GM12878 (cell line): ENCODE data around the gene ANLN.

ENCODE experiments used
- CTCF ChIP-seq, 3 experiments: IDR thresholded peaks in 2 of 3; conservative IDR thresholded peaks in 1 of 3; 2 replicates each; pipeline ENCODE4 v1.5.1; 2011; ENCODE audit warnings: low read depth in 3 of 3, low read length in 3 of 3, mild to moderate bottlenecking in 3 of 3, control low read depth in 2 of 3, moderate library complexity in 2 of 3, inconsistent platforms in 1 of 3, mixed read lengths in 1 of 3; ENCODE audit not compliant: control insufficient read depth in 2 of 3, insufficient read depth in 1 of 3; ENCODE audit errors: extremely low read depth in 1 of 3
- EZH2 ChIP-seq: IDR thresholded peaks from 2 replicates; pipeline ENCODE4 v1.6.1; 2012; ENCODE audit warnings: low read depth, mild to moderate bottlenecking, control low read depth, inconsistent platforms, low read length, borderline replicate concordance; ENCODE audit not compliant: control insufficient read depth
- HDGF ChIP-seq: fragments of 450-650 bp; IDR thresholded peaks from 2 replicates; pipeline ENCODE4 v1.6.1; 2016; ENCODE audit warnings: antibody characterized with exemption
- RAD21 ChIP-seq: IDR thresholded peaks from 2 replicates; pipeline ENCODE4 v1.6.1; 2011; ENCODE audit warnings: mild to moderate bottlenecking, low read depth, low read length, moderate library complexity; ENCODE audit not compliant: insufficient read depth
- RFX5 ChIP-seq: IDR thresholded peaks from 2 replicates; pipeline ENCODE4 v1.6.1; 2011; ENCODE audit warnings: low read depth, low read length, improper control_type of control experiment
- SUZ12 ChIP-seq: fragments of 200-600 bp; sonication (generic); IDR thresholded peaks from one replicate; pipeline ENCODE4 v1.6.1; 2018; ENCODE audit warnings: antibody characterized with exemption, mild to moderate bottlenecking; ENCODE audit not compliant: unreplicated experiment
- TF ChIP-seq, protein P1 (sequence below): IDR thresholded peaks from 2 replicates; pipeline ENCODE4 v1.6.1; 2012; ENCODE audit warnings: low read depth, low read length, improper control_type of control experiment
- TF ChIP-seq, protein P2 (sequence below): fragments of 450-650 bp; conservative IDR thresholded peaks from 2 replicates; pipeline ENCODE4 v1.6.1; 2017; ENCODE audit warnings: mild to moderate bottlenecking, moderate library complexity

DNA sequence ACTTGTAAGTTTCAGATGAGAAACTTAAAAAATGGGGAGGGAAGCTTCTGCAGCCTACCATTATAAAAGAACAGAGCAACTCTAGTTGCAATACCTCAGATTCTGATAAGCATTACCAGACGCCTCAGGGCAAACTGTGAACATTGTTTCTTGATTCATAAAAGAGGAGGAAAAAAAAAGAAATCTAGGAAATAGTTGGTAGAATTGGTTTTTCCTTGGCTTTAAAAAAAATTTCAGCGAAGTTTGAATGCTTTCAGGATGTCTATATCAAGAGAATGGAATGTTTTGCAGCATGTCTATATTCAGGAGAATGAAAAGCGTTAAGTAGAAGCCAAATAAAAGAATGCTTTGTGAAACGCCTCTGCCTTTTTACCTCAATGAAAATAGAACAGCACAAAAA, 17.5 kb upstream of the ANLN start:
- TF ChIP-seq EZH2 (no peak), SUZ12 (no peak), RAD21 (no peak), CTCF (IDR thresholded peaks at IDR 0.05 in 2 of 3, conservative IDR thresholded peaks at IDR 0.05 in 1 of 3; ENCODE audit: control insufficient read depth in 2 of 3, extremely low read depth in 1 of 3, insufficient read depth in 1 of 3, low read depth in 3 of 3, low read length in 3 of 3) (no peak), HDGF (no peak), RFX5 (no peak)
- TF ChIP-seq, protein P1, sequence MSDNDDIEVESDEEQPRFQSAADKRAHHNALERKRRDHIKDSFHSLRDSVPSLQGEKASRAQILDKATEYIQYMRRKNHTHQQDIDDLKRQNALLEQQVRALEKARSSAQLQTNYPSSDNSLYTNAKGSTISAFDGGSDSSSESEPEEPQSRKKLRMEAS = no peak
- TF ChIP-seq, protein P2, sequence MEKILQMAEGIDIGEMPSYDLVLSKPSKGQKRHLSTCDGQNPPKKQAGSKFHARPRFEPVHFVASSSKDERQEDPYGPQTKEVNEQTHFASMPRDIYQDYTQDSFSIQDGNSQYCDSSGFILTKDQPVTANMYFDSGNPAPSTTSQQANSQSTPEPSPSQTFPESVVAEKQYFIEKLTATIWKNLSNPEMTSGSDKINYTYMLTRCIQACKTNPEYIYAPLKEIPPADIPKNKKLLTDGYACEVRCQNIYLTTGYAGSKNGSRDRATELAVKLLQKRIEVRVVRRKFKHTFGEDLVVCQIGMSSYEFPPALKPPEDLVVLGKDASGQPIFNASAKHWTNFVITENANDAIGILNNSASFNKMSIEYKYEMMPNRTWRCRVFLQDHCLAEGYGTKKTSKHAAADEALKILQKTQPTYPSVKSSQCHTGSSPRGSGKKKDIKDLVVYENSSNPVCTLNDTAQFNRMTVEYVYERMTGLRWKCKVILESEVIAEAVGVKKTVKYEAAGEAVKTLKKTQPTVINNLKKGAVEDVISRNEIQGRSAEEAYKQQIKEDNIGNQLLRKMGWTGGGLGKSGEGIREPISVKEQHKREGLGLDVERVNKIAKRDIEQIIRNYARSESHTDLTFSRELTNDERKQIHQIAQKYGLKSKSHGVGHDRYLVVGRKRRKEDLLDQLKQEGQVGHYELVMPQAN = no peak
